Inflammatory macrophage treated with lipopolysaccharide for 4 hours (primary cell): Measurements from ENCODE around the gene ZNF23.

Source experiments
- DNase-seq: peaks from one replicate; pipeline ENCODE4 v3.0.0-alpha.2; 2020

The ZNF23 gene

GRCh38 chr16:71426069-71426879 lies 35.8 kb downstream of the ZNF23 start:
- DNase-seq = no peak

GRCh38 chr16:71425746-71426068 lies 36.3 kb downstream of the ZNF23 start:
- no peak for DNase-seq

DNA sequence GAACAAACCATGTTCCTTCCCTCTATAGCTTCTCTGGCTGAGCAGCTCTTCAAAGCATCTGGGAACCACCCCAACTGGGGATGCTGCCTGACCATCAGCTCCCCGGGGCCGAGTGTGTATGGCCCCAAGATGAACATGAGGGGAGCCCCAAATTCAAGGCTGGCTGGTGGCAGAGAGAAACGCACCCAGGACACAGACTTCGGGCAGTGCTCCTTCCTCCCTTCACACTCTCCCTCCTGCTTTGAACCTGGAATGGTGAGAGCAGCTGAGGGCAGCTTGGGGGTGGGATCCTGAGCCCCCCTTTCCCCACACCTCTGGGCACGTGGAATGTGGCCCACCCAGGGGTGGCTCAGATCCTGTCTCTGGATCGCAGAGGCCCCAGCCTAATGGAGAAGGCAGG lies 37.4 kb downstream of the ZNF23 start:
- DNase-seq = no peak

GRCh38 chr16:71423865-71424264 lies 38.2 kb downstream of the ZNF23 start:
- no peak for DNase-seq

DNA sequence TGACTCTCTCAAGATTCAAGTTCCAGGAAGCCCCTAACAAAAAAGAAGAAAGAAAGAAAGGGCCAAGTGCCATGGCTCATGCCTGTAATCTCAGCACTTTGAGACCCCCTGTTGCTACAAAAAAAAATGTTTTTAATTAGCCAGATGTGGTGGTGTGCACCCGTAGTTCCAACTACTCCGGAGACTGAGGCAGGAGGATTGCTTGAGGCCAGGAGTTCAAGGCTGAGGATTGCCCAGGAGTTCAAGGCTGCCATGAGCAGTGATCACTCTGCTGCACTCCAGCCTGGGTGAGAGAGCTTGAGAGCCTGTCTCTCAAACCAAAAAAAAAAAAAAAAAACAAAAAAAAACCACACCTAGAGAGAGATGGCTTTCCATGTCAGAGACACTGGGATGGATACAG lies 39.0 kb downstream of the ZNF23 start:
- no peak for DNase-seq

GRCh38 chr16:71421911-71422310 lies 40.1 kb downstream of the ZNF23 start:
- peak; percentile 4 for DNase-seq

- no peak for DNase-seq
Measured at GRCh38 chr16:71414038-71414437, 48.0 kb downstream of the ZNF23 start.

DNA sequence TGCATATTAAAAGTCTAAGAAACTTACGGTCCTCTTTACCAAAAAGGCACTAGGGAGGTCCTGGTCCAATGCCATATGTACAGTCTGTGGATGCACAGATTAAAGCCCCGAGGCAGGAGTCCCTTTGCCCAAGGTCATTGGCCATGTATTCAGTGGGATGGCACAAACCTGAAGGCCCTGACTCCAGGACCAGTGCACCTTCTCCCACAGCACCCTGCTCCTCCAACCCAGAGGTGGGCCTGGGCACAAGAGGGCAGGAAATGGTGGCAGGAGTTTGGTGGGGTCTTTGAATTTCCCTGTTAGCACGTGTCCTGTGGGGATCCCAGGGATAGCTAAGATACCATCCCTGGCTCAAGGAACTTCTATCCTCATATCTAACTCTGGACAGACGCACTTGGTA lies 48.7 kb downstream of the ZNF23 start:
- no peak for DNase-seq

- DNase-seq = peak; percentile 55
Measured at GRCh38 chr16:71412270-71413160, 49.5 kb downstream of the ZNF23 start.

- DNase-seq = no peak
Measured at GRCh38 chr16:71410146-71410545, 51.9 kb downstream of the ZNF23 start.

- no peak for DNase-seq
Measured at GRCh38 chr16:71409011-71409775, 52.9 kb downstream of the ZNF23 start.

- DNase-seq = no peak
Measured at GRCh38 chr16:71408536-71408935, 53.5 kb downstream of the ZNF23 start.

GRCh38 chr16:71407731-71408130 lies 54.3 kb downstream of the ZNF23 start:
- no peak for DNase-seq

GRCh38 chr16:71406724-71407123 lies 55.3 kb downstream of the ZNF23 start:
- no peak for DNase-seq

DNA sequence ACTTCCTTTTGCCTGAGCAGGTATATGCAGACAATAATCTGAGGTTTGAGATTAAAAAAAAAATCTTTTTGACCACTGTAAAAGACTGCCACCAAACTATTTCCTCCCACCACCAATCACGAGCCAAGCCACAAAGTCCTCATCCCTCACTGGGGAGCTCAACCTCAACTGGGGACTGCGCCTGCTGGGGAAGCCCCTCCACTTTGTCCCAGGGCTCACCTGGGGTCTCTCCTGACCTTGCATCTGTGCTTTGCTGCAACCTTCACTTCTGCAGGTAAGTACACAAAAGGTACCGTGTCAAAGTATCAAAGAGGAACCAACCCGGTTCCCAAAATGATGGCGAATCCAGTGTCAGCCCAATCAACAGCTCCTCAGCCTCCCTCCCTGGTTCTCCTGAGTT lies 55.7 kb downstream of the ZNF23 start:
- DNase-seq = no peak

DNA sequence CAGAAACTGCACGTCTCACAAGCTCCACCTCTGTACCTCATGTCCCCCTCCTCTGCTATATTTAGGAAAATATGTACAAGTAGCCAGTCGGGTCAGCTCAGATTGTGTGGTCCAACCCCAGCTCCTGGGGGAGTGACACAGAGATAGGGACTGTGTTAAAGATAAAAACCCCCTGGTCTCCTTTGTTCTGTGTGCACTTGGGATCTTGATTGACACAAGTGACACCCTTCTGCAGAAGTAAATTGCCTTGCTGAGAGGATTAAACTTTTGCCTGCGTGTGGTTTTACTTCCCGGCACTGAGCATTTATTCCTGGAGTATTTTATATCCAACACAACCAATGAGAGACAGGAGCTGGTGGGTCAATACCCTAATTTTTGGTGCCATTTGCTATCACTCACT lies 57.7 kb downstream of the ZNF23 start:
- no peak for DNase-seq

- no peak for DNase-seq
Measured at GRCh38 chr16:71402674-71403073, 59.4 kb downstream of the ZNF23 start.

DNA sequence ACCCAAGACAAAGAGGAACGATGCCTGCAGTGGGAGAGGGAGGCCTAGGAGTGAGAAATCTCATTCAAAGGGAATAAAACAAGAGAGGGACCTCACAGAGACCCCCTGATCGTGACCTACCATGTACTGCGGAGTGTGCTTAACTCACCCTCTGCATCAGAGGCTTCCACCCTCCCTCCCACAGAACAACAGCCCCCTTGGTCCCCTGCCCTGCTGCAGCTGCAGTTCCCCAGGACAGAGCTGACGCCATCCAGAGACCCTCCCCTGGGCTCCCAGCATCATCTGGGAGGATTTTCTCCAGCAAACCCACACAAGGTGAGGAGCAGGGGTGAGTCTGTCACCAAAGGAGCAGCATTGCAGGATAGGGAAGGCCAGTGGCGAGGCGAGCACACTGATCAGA lies 60.0 kb downstream of the ZNF23 start:
- DNase-seq = no peak

DNA sequence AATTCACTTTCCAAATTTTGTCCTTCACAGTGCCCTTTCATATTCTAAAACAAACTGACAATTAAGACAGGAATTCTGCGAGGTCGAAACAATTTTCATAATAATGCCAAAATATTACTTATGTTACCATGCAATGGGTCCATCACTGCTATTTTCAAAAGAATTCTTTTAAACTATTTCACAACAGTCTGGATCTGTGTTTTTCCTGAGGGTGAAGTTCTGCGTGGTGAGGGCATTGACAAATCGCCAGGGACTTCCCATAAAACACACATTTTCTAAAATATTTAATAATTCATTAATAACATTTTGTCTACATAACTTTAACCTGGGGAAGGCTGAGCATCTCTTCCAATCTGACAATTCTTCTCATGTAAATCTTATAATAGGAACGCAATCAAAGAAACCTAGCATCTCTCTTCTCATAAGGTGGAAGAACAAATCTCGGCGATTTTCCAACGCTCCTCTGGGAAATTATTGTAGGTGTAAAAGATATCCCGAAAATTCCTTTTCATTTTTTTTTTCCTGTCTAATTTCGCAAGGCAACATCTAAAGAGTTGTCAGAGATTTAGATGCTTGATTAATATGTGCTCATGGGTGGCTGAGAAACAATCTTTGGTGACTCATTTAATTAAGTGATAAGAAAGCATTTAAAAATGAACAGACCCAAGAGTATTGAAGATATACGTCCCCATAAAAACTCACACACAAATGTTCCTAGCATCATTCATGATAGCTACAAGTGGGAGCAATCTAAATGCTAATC lies 62.1 kb downstream of the ZNF23 start:
- DNase-seq = no peak
